NCI-H187 (cell line): Measurements from ENCODE around the gene ADCY7.

Experiments
- DNase-seq, 2 experiments: peaks; one replicate each; lab custom pipeline; 2025; lab: John Stamatoyannopoulos, UW

ADCY7 gene

GRCh38 chr16:50267651-50268050 lies 1.3 kb downstream of the ADCY7 start:
- no peak for DNase-seq

GRCh38 chr16:50268352-50268751 lies 2.0 kb downstream of the ADCY7 start:
- no peak for DNase-seq

GRCh38 chr16:50269061-50269705 lies 2.8 kb downstream of the ADCY7 start:
- DNase-seq, result no peak

- DNase-seq, result no peak
Measured at GRCh38 chr16:50269769-50270509, 3.6 kb downstream of the ADCY7 start.

- no peak for DNase-seq
Measured at GRCh38 chr16:50270510-50271147, 4.3 kb downstream of the ADCY7 start.

GRCh38 chr16:50271148-50272041 lies 5.0 kb downstream of the ADCY7 start:
- no peak for DNase-seq

GRCh38 chr16:50272111-50272571 lies 5.8 kb downstream of the ADCY7 start:
- DNase-seq, result no peak

- no peak for DNase-seq
Measured at GRCh38 chr16:50272687-50273381, 6.5 kb downstream of the ADCY7 start.

GRCh38 chr16:50273382-50273690 lies 7.0 kb downstream of the ADCY7 start:
- DNase-seq, result no peak

GRCh38 chr16:50273888-50274325 lies 7.6 kb downstream of the ADCY7 start:
- no peak for DNase-seq

GRCh38 chr16:50274326-50275097 lies 8.2 kb downstream of the ADCY7 start:
- DNase-seq, result no peak

- DNase-seq, result no peak
Measured at GRCh38 chr16:50275098-50275415, 8.7 kb downstream of the ADCY7 start.

- no peak for DNase-seq
Measured at GRCh38 chr16:50275428-50276325, 9.3 kb downstream of the ADCY7 start.

- DNase-seq, result no peak
Measured at GRCh38 chr16:50276326-50276640, 9.9 kb downstream of the ADCY7 start.

GRCh38 chr16:50276801-50277555 lies 10.6 kb downstream of the ADCY7 start:
- no peak for DNase-seq

GRCh38 chr16:50278251-50278650 lies 11.9 kb downstream of the ADCY7 start:
- no peak for DNase-seq

- DNase-seq, result no peak
Measured at GRCh38 chr16:50279504-50279865, 13.1 kb downstream of the ADCY7 start.

- DNase-seq, result no peak
Measured at GRCh38 chr16:50280932-50281331, 14.6 kb downstream of the ADCY7 start.

GRCh38 chr16:50281391-50282009 lies 15.1 kb downstream of the ADCY7 start:
- no peak for DNase-seq
